SK-N-SH (cell line): ENCODE results near the gene SMPDL3A. TPM values are rescaled to one million over a fixed set of nuclear protein-coding genes. Genes with fewer than 3 reads are reported as not detected.

Source experiments
- CTCF ChIA-PET: fragments of 300-600, 350-600 bp; formaldehyde crosslinking; extraction: SDS; loops from one replicate; lab custom pipeline; 2021; lab: Yijun Ruan, JAX
- POLR2A ChIA-PET: fragments of 350-600 bp; sonication (Branson Sonifier 250); formaldehyde crosslinking; extraction: SDS; loops from one replicate; lab custom pipeline; 2020; ENCODE audit warnings: antibody characterized with exemption, inconsistent platforms; lab: Yijun Ruan, JAX
- DNase-seq: peaks from one replicate; pipeline ENCODE4 v3.0.0; 2012
- H2AFZ ChIP-seq: fragments of 200-600 bp; sonication (generic); 2 replicates; pipeline ENCODE4 v1.8.1; 2016; ENCODE audit warnings: antibody characterized with exemption, mild to moderate bottlenecking, low read depth
- H3F3A ChIP-seq: fragments of 200-600 bp; sonication (generic); replicated peaks from 2 replicates; pipeline ENCODE3; 2016; ENCODE audit warnings: antibody characterized with exemption, mild to moderate bottlenecking; ENCODE audit not compliant: insufficient read depth
- H3K27ac ChIP-seq, 2 experiments: fragments of 200-500 bp in 1 of 2; fragments of 200-600 bp in 1 of 2; sonication (Bioruptor generic) in 1 of 2; sonication (generic), shearing (Covaris generic) in 1 of 2; 2 replicates each; pipeline versions ENCODE4 v1.5.1 to v1.6.1; 2014 to 2016; ENCODE audit warnings: low read depth in 2 of 2, inconsistent platforms in 1 of 2, low read length in 1 of 2, mild to moderate bottlenecking in 1 of 2, mixed read lengths in 1 of 2
- H3K27me3 ChIP-seq: fragments of 200-600 bp; sonication (generic), shearing (Covaris generic); 2 replicates; pipeline ENCODE4 v1.6.1; 2016; ENCODE audit warnings: mixed run types; ENCODE audit not compliant: insufficient read depth
- H3K36me3 ChIP-seq, 2 experiments: fragments of 200-500 bp in 1 of 2; fragments of 200-600 bp in 1 of 2; sonication (Bioruptor generic) in 1 of 2; sonication (generic) in 1 of 2; replicated peaks in 1 of 2; 2 replicates each; pipeline versions ENCODE3 to v1.5.1; 2014 to 2016; ENCODE audit warnings: low read length in 1 of 2, mild to moderate bottlenecking in 1 of 2; ENCODE audit not compliant: insufficient read depth in 2 of 2, control insufficient read depth in 1 of 2
- H3K4me1 ChIP-seq, 2 experiments: fragments of 200-500 bp in 1 of 2; fragments of 200-600 bp in 1 of 2; sonication (Bioruptor generic) in 1 of 2; sonication (generic), shearing (Covaris generic) in 1 of 2; 2 replicates each; pipeline versions ENCODE4 v1.5.1 to v1.6.1; 2014 to 2016; ENCODE audit warnings: low read depth in 1 of 2, low read length in 1 of 2, mixed run types in 1 of 2; ENCODE audit not compliant: insufficient read depth in 2 of 2, control insufficient read depth in 1 of 2
- H3K4me2 ChIP-seq: fragments of 200-600 bp; sonication (generic), shearing (Covaris generic); 2 replicates; pipeline ENCODE4 v1.6.1; 2017; ENCODE audit warnings: mixed run types
- H3K4me3 ChIP-seq, 2 experiments: fragments of 200-500 bp in 1 of 2; fragments of 200-600 bp in 1 of 2; sonication (Bioruptor generic) in 1 of 2; sonication (generic), shearing (Covaris generic) in 1 of 2; 2 replicates each; pipeline versions ENCODE4 v1.5.1 to v1.8.1; 2014 to 2016; ENCODE audit warnings: low read depth in 2 of 2, inconsistent platforms in 1 of 2, low read length in 1 of 2, mild to moderate bottlenecking in 1 of 2, mixed read lengths in 1 of 2, moderate library complexity in 1 of 2
- H3K79me2 ChIP-seq: fragments of 200-600 bp; sonication (generic); 2 replicates; pipeline ENCODE4 v1.8.1; 2017; ENCODE audit warnings: mild to moderate bottlenecking; ENCODE audit not compliant: insufficient read depth
- H3K9ac ChIP-seq: fragments of 200-600 bp; sonication (generic); 2 replicates; pipeline ENCODE4 v1.6.1; 2017; ENCODE audit warnings: mixed run types
- H3K9me2 ChIP-seq: fragments of 200-600 bp; sonication (generic); 2 replicates; pipeline ENCODE4 v1.6.1; 2017; ENCODE audit warnings: mixed run types
- H3K9me3 ChIP-seq: fragments of 200-600 bp; sonication (generic); 2 replicates; pipeline ENCODE4 v1.6.1; 2017; ENCODE audit warnings: mixed run types, mild to moderate bottlenecking, moderate library complexity
- H4K20me1 ChIP-seq: fragments of 200-600 bp; sonication (generic); 2 replicates; pipeline ENCODE4 v1.6.1; 2017; ENCODE audit warnings: mild to moderate bottlenecking, mixed run types; ENCODE audit not compliant: insufficient read depth
- CHD2 ChIP-seq: fragments of 150-350 bp; IDR thresholded peaks from 2 replicates; pipeline ENCODE4 v1.6.1; 2018; ENCODE audit warnings: low read length; ENCODE audit not compliant: partially characterized antibody
- ELF1 ChIP-seq: IDR thresholded peaks from 2 replicates; pipeline ENCODE4 v1.4.0; 2012
- EZH2phosphoT487 ChIP-seq: fragments of 200-600 bp; sonication (generic); IDR thresholded peaks from 2 replicates; pipeline ENCODE4 v1.6.1; 2017; ENCODE audit warnings: low read depth, mixed run types, mild to moderate bottlenecking, antibody characterized with exemption, moderate library complexity, borderline replicate concordance
- FOXJ3 ChIP-seq: sonication (generic); formaldehyde crosslinking; IDR thresholded peaks from 2 replicates; pipeline ENCODE4 v1.5.1; 2020; ENCODE audit warnings: mild to moderate bottlenecking, missing genetic modification reagents
- GABPA ChIP-seq: IDR thresholded peaks from 2 replicates; pipeline ENCODE4 v1.4.0; 2012; ENCODE audit warnings: low read depth, mild to moderate bottlenecking
- GATA2 ChIP-seq: sonication (generic); formaldehyde crosslinking; IDR thresholded peaks from 2 replicates; pipeline ENCODE4 v1.5.0; 2020; ENCODE audit warnings: mild to moderate bottlenecking, missing genetic modification reagents
- JUND ChIP-seq: IDR thresholded peaks from 2 replicates; pipeline ENCODE4 v1.4.0; 2012
- RCOR1 ChIP-seq: fragments of 150-350 bp; IDR thresholded peaks from 2 replicates; pipeline ENCODE4 v1.6.1; 2017; ENCODE audit warnings: antibody characterized with exemption, low read length
- RXRA ChIP-seq: IDR thresholded peaks from 2 replicates; pipeline ENCODE4 v1.4.0; 2012; ENCODE audit warnings: low read depth, mild to moderate bottlenecking, borderline replicate concordance
- SIN3A ChIP-seq: IDR thresholded peaks from 2 replicates; pipeline ENCODE4 v1.6.1; 2012; ENCODE audit warnings: low read depth, mild to moderate bottlenecking, low read length, moderate library complexity, borderline replicate concordance
- SMC3 ChIP-seq: IDR thresholded peaks from 2 replicates; pipeline ENCODE4 v1.6.1; 2012; ENCODE audit warnings: low read depth, low read length, improper control_type of control experiment
- TAF1 ChIP-seq: IDR thresholded peaks from 2 replicates; pipeline ENCODE4 v1.6.1; 2012; ENCODE audit warnings: low read depth, mild to moderate bottlenecking, low read length, moderate library complexity, borderline replicate concordance
- YY1 ChIP-seq: IDR thresholded peaks from 2 replicates; pipeline ENCODE4 v1.4.0; 2012; ENCODE audit warnings: low read depth, mild to moderate bottlenecking
- WGBS: methylation state at CpG from one replicate; pipeline ENCODE4 v1.1.6; 2017; ENCODE audit warnings: low lambda C conversion rate; 5-methylcytosine and 5-hydroxymethylcytosine counted together
- polyA plus RNA-seq, 3 experiments: library from polyadenylated mRNA; depleted of rRNA; stranded (reverse); fragments of >200 nt; gene quantifications; 2 replicates each; pipeline ENCODE4 v1.2.3, GENCODE V29; 2012
- TF ChIP-seq, protein P1 (sequence below): IDR thresholded peaks from 2 replicates; pipeline ENCODE4 v1.4.0; 2012; ENCODE audit warnings: low read depth, borderline replicate concordance
- TF ChIP-seq, protein P2 (sequence below): IDR thresholded peaks from 2 replicates; pipeline ENCODE4 v1.6.1; 2012; ENCODE audit warnings: mild to moderate bottlenecking, low read depth, low read length, moderate library complexity
- TF ChIP-seq, protein P3 (sequence below): fragments of 200-600 bp; sonication (generic); IDR thresholded peaks from 2 replicates; pipeline ENCODE4 v1.6.1; 2017; ENCODE audit warnings: antibody characterized with exemption, mild to moderate bottlenecking, moderate library complexity
- TF ChIP-seq, protein P4 (sequence below): IDR thresholded peaks from 2 replicates; pipeline ENCODE4; 2012
- TF ChIP-seq, protein P5 (sequence below): IDR thresholded peaks from 2 replicates; pipeline ENCODE4 v1.4.0; 2012; ENCODE audit warnings: low read depth

Gene SMPDL3A
- polyA plus RNA-seq, 1 of the 3 experiments (the other 2 are of a cell fraction): 2.0 TPM

DNA sequence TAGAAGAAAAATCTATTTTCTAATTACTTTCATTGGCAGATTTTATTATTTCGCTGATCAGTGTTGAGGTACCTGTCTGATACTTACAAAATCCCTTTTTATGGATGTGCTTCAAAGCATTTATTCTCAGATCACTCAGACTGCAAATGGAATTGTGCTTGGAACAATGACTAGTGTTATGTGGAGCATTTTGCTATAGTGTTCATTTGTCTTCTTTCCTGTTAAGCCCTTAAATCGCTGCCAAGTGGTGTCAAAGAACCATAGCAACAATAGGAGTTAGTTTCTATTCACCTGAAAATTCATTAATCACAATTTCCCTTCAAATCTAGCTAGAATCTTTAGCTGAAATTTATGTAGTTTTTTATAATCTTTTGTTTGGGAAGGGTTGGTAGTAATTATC is 29.8 kb downstream of the SMPDL3A start:
- Histone ChIP-seq H3K27ac (no peak overlapping the region), H3K9ac (no peak overlapping the region), H3F3A (no peaks in the 10 kb centered on the region), H3K4me1 (no peaks in the 10 kb centered on the region; a peak in 1 of 4 replicates), H2AFZ (no peak overlapping the region), H3K9me2 (no peaks in the 10 kb centered on the region), H3K36me3 (no peaks in the 10 kb centered on the region), H3K4me3 (no peak overlapping the region), H3K27me3 (no peaks in the 10 kb centered on the region; the same call in 1 of the 2 replicates), H3K9me3 (no peaks in the 10 kb centered on the region), H4K20me1 (no peaks in the 10 kb centered on the region), H3K4me2 (no peak overlapping the region), H3K79me2 (no peaks in the 10 kb centered on the region)
- 5% methylated on average over 2 of the region's 2 CpGs for WGBS
- DNase-seq: no peak
- POLR2A ChIA-PET: no interaction called here
- CTCF ChIA-PET: interaction anchor here (1.6 kb wide), 1 partner anchor 9 kb away, joined by 4 read pairs; no protein-coding TSS in a partner anchor
- TF ChIP-seq, protein P1, sequence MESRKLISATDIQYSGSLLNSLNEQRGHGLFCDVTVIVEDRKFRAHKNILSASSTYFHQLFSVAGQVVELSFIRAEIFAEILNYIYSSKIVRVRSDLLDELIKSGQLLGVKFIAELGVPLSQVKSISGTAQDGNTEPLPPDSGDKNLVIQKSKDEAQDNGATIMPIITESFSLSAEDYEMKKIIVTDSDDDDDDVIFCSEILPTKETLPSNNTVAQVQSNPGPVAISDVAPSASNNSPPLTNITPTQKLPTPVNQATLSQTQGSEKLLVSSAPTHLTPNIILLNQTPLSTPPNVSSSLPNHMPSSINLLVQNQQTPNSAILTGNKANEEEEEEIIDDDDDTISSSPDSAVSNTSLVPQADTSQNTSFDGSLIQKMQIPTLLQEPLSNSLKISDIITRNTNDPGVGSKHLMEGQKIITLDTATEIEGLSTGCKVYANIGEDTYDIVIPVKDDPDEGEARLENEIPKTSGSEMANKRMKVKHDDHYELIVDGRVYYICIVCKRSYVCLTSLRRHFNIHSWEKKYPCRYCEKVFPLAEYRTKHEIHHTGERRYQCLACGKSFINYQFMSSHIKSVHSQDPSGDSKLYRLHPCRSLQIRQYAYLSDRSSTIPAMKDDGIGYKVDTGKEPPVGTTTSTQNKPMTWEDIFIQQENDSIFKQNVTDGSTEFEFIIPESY: no peak
- TF ChIP-seq RXRA (no peak), TAF1 (no peak), SMC3 (no peak), SIN3A (no peak)

DNA sequence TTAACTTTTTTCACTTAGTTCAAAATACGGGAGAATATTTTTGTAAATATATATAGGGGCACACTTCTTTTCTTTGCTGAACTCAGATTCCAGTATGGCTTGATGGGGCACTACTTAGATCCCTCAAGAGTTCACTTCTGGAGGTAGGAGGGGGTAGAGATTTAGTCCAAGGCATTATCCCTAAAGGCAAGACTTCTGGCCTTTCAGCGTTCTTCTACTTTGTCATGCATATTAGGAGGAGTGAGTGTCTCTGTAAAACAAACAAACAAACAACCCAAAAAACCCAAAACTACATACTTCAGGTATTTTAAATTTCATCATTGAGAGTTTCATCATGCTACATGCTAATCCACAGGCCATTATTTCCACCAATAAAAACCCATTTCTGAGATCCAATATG is 32.0 kb downstream of the SMPDL3A start:
- no peaks in the 10 kb centered on the region for H3F3A ChIP-seq
- H3K4me3 ChIP-seq: no peak overlapping the region
- CTCF ChIA-PET: no interaction called here
- no peaks in the 10 kb centered on the region for H3K9me2 ChIP-seq
- no peaks in the 10 kb centered on the region for H3K9me3 ChIP-seq
- H3K27ac ChIP-seq: no peak overlapping the region
- no peak overlapping the region for H2AFZ ChIP-seq
- H3K36me3 ChIP-seq: no peaks in the 10 kb centered on the region
- POLR2A ChIA-PET: no interaction called here
- no peaks in the 10 kb centered on the region for H4K20me1 ChIP-seq
- no peaks in the 10 kb centered on the region; the same call in 1 of the 2 replicates for H3K27me3 ChIP-seq
- H3K4me1 ChIP-seq: no peaks in the 10 kb centered on the region; a peak in 1 of 4 replicates
- no peak overlapping the region for H3K4me2 ChIP-seq
- 16% methylated on average over 2 of the region's 2 CpGs for WGBS
- no peak for DNase-seq
- no peak overlapping the region for H3K9ac ChIP-seq
- H3K79me2 ChIP-seq: no peaks in the 10 kb centered on the region
- TF ChIP-seq FOXJ3 (CRISPR knock-in tag): no peak
- TF ChIP-seq RCOR1: no peak
- no peak for TF ChIP-seq CHD2
- TF ChIP-seq, protein P2, sequence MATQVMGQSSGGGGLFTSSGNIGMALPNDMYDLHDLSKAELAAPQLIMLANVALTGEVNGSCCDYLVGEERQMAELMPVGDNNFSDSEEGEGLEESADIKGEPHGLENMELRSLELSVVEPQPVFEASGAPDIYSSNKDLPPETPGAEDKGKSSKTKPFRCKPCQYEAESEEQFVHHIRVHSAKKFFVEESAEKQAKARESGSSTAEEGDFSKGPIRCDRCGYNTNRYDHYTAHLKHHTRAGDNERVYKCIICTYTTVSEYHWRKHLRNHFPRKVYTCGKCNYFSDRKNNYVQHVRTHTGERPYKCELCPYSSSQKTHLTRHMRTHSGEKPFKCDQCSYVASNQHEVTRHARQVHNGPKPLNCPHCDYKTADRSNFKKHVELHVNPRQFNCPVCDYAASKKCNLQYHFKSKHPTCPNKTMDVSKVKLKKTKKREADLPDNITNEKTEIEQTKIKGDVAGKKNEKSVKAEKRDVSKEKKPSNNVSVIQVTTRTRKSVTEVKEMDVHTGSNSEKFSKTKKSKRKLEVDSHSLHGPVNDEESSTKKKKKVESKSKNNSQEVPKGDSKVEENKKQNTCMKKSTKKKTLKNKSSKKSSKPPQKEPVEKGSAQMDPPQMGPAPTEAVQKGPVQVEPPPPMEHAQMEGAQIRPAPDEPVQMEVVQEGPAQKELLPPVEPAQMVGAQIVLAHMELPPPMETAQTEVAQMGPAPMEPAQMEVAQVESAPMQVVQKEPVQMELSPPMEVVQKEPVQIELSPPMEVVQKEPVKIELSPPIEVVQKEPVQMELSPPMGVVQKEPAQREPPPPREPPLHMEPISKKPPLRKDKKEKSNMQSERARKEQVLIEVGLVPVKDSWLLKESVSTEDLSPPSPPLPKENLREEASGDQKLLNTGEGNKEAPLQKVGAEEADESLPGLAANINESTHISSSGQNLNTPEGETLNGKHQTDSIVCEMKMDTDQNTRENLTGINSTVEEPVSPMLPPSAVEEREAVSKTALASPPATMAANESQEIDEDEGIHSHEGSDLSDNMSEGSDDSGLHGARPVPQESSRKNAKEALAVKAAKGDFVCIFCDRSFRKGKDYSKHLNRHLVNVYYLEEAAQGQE: no peak
- TF ChIP-seq JUND: no peak
- no peak for TF ChIP-seq GATA2 (CRISPR knock-in tag)
- TF ChIP-seq ELF1: no peak
- TF ChIP-seq SIN3A: no peak
- no peak for TF ChIP-seq RXRA
- no peak for TF ChIP-seq YY1
- TF ChIP-seq, protein P3, sequence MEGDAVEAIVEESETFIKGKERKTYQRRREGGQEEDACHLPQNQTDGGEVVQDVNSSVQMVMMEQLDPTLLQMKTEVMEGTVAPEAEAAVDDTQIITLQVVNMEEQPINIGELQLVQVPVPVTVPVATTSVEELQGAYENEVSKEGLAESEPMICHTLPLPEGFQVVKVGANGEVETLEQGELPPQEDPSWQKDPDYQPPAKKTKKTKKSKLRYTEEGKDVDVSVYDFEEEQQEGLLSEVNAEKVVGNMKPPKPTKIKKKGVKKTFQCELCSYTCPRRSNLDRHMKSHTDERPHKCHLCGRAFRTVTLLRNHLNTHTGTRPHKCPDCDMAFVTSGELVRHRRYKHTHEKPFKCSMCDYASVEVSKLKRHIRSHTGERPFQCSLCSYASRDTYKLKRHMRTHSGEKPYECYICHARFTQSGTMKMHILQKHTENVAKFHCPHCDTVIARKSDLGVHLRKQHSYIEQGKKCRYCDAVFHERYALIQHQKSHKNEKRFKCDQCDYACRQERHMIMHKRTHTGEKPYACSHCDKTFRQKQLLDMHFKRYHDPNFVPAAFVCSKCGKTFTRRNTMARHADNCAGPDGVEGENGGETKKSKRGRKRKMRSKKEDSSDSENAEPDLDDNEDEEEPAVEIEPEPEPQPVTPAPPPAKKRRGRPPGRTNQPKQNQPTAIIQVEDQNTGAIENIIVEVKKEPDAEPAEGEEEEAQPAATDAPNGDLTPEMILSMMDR: no peak
- no peak for TF ChIP-seq EZH2phosphoT487
- TF ChIP-seq, protein P4, sequence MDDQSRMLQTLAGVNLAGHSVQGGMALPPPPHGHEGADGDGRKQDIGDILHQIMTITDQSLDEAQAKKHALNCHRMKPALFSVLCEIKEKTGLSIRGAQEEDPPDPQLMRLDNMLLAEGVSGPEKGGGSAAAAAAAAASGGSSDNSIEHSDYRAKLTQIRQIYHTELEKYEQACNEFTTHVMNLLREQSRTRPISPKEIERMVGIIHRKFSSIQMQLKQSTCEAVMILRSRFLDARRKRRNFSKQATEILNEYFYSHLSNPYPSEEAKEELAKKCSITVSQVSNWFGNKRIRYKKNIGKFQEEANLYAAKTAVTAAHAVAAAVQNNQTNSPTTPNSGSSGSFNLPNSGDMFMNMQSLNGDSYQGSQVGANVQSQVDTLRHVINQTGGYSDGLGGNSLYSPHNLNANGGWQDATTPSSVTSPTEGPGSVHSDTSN: no peak
- no peak for TF ChIP-seq GABPA
- TF ChIP-seq, protein P5, sequence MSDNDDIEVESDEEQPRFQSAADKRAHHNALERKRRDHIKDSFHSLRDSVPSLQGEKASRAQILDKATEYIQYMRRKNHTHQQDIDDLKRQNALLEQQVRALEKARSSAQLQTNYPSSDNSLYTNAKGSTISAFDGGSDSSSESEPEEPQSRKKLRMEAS: no peak
